HCT116 (cell line): ENCODE measurements around the gene SLC7A5. TPM values are rescaled to one million over a fixed set of nuclear protein-coding genes. Genes with fewer than 3 reads are reported as not detected.

Source experiments
- ATAC-seq: fragments of 200-7000 bp; cut with Tn5 transposase; 2 replicates; pipeline ENCODE4 v1.9.1; 2020; ENCODE audit warnings: mild to moderate bottlenecking, moderate library complexity
- BruUV-seq: library from RNA; stranded (reverse); fragments of 400-500 nt; replicated peaks from 2 replicates; lab custom pipeline; 2021; lab: Mats Ljungman, UMichigan
- CTCF ChIA-PET: fragments of 300-600 bp; sonication (Branson Sonifier 250); formaldehyde crosslinking; loops from one replicate; lab custom pipeline; 2021; ENCODE audit warnings: antibody characterized with exemption; lab: Charles Lee
- POLR2A ChIA-PET: fragments of 300-600, 350-600 bp; sonication (Branson Sonifier 250); formaldehyde crosslinking; loops from one replicate; lab custom pipeline; 2021; ENCODE audit warnings: antibody characterized with exemption; lab: Charles Lee
- RAD21 ChIA-PET, 2 experiments: fragments of 300-600 bp; sonication (Branson Sonifier 250); formaldehyde crosslinking; loops; one replicate each; lab custom pipeline; 2023; ENCODE audit warnings: low total read pairs in 2 of 2; ENCODE audit not compliant: uncharacterized antibody in 2 of 2, unreplicated experiment in 2 of 2, low non-redundant PET in 1 of 2; lab: Charles Lee
- DNase-seq: peaks from one replicate; pipeline ENCODE4 v3.0.0-alpha.2; 2010; ENCODE audit warnings: low read depth, low spot score
- H2AFZ ChIP-seq: fragments of 200-600 bp; shearing (Covaris generic), sonication (generic); 2 replicates; pipeline ENCODE4 v1.6.1; 2017; ENCODE audit warnings: low read depth, mixed run types, mixed read lengths, antibody characterized with exemption, low read length; ENCODE audit not compliant: poor library complexity, severe bottlenecking
- H3K27ac ChIP-seq: 2 replicates; pipeline ENCODE4 v1.5.1; 2012; ENCODE audit warnings: low read depth, low read length
- H3K27me3 ChIP-seq: fragments of 200-600 bp; sonication (generic); 2 replicates; pipeline ENCODE4 v1.6.1; 2016; ENCODE audit warnings: mixed run types, low read length, mixed read lengths; ENCODE audit not compliant: insufficient read depth
- H3K36me3 ChIP-seq, 2 experiments: fragments of 200-500 bp in 1 of 2; fragments of 200-600 bp in 1 of 2; sonication (Bioruptor generic) in 1 of 2; sonication (generic) in 1 of 2; 2 replicates each; pipeline versions ENCODE4 v1.5.1 to v1.6.1; 2014 to 2016; ENCODE audit warnings: low read length in 2 of 2, inconsistent platforms in 1 of 2, mixed read lengths in 1 of 2, mixed run types in 1 of 2; ENCODE audit not compliant: insufficient read depth in 2 of 2, control insufficient read depth in 1 of 2
- H3K4me1 ChIP-seq, 2 experiments: fragments of 200-600 bp in 1 of 2; sonication (generic) in 1 of 2; 2 replicates each; pipeline versions ENCODE4 v1.5.1 to v1.6.1; 2012 to 2017; ENCODE audit warnings: low read length in 2 of 2, inconsistent platforms in 1 of 2, mild to moderate bottlenecking in 1 of 2, mixed read lengths in 1 of 2, mixed run types in 1 of 2, moderate library complexity in 1 of 2; ENCODE audit not compliant: insufficient read depth in 2 of 2, control insufficient read depth in 1 of 2
- H3K4me2 ChIP-seq: fragments of 200-600 bp; sonication (generic); 2 replicates; pipeline ENCODE4 v1.6.1; 2017; ENCODE audit warnings: mixed run types, low read length, mixed read lengths
- H3K4me3 ChIP-seq, 2 experiments: fragments of 200-600 bp in 1 of 2; sonication (generic) in 1 of 2; replicated peaks in 1 of 2; 2 replicates each; pipeline ENCODE4 v1.5.1; 2011 to 2016; ENCODE audit warnings: low read length in 2 of 2, control low read depth in 1 of 2, low read depth in 1 of 2, mild to moderate bottlenecking in 1 of 2, mixed read lengths in 1 of 2, mixed run types in 1 of 2
- H3K79me2 ChIP-seq: fragments of 200-600 bp; sonication (generic); 2 replicates; pipeline ENCODE4 v1.6.1; 2017; ENCODE audit warnings: mild to moderate bottlenecking, mixed run types, low read length, moderate library complexity, mixed read lengths; ENCODE audit not compliant: insufficient read depth
- H3K9ac ChIP-seq: fragments of 200-600 bp; sonication (generic); 2 replicates; pipeline ENCODE4 v1.6.1; 2016; ENCODE audit warnings: low read length, mixed read lengths
- H3K9me2 ChIP-seq: fragments of 200-600 bp; sonication (generic), shearing (Covaris generic); 2 replicates; pipeline ENCODE4 v1.6.1; 2017; ENCODE audit warnings: mixed run types, mild to moderate bottlenecking, moderate library complexity; ENCODE audit not compliant: insufficient read depth
- H3K9me3 ChIP-seq, 2 experiments: fragments of 200-500 bp in 1 of 2; fragments of 200-600 bp in 1 of 2; sonication (Bioruptor generic) in 1 of 2; sonication (generic) in 1 of 2; 2 replicates each; pipeline ENCODE4 v1.6.1; 2014 to 2017; ENCODE audit warnings: low read length in 2 of 2, mixed read lengths in 2 of 2, inconsistent platforms in 1 of 2, low read depth in 1 of 2, mild to moderate bottlenecking in 1 of 2, mixed run types in 1 of 2, moderate library complexity in 1 of 2; ENCODE audit not compliant: control insufficient read depth in 1 of 2, insufficient read depth in 1 of 2
- H4K20me1 ChIP-seq: fragments of 200-600 bp; sonication (generic), shearing (Covaris generic); 2 replicates; pipeline ENCODE4 v1.6.1; 2017; ENCODE audit warnings: mixed run types, mild to moderate bottlenecking, moderate library complexity; ENCODE audit not compliant: insufficient read depth
- CEBPB ChIP-seq: IDR thresholded peaks from 2 replicates; pipeline ENCODE4 v1.6.1; 2012; ENCODE audit warnings: low read depth
- ELF1 ChIP-seq: IDR thresholded peaks from 2 replicates; pipeline ENCODE4 v1.6.1; 2012; ENCODE audit warnings: low read depth, borderline replicate concordance
- EZH2 ChIP-seq: fragments of 200-600 bp; sonication (generic); IDR thresholded peaks from 2 replicates; pipeline ENCODE4 v1.6.1; 2017; ENCODE audit warnings: antibody characterized with exemption, mixed run types
- FOSL1 ChIP-seq: IDR thresholded peaks from 2 replicates; pipeline ENCODE4 v1.6.1; 2012; ENCODE audit warnings: low read depth
- POLR2AphosphoS5 ChIP-seq: IDR thresholded peaks from 2 replicates; pipeline ENCODE4 v1.6.1; 2011; ENCODE audit warnings: mild to moderate bottlenecking, low read depth, low read length, moderate library complexity
- RAD21 ChIP-seq: IDR thresholded peaks from 2 replicates; pipeline ENCODE4 v1.6.1; 2012; ENCODE audit warnings: low read depth, mild to moderate bottlenecking
- SIN3A ChIP-seq: IDR thresholded peaks from 2 replicates; pipeline ENCODE4 v1.6.1; 2012; ENCODE audit warnings: low read depth
- SRF ChIP-seq: IDR thresholded peaks from 2 replicates; pipeline ENCODE4 v1.6.1; 2012; ENCODE audit warnings: low read depth
- ZFX ChIP-seq: fragments of 450-650 bp; IDR thresholded peaks from 2 replicates; pipeline ENCODE4 v1.6.1; 2017
- intact Hi-C: fragments of 100-400 bp; cut with micrococcal nuclease; formaldehyde crosslinking; loops from 2 replicates; pipeline ENCODE4 v1.10.0; 2022
- total RNA-seq: library from RNA; stranded (reverse); gene quantifications from one replicate; pipeline ENCODE4 v1.2.1, GENCODE V29; 2021; ENCODE audit not compliant: unreplicated experiment
- TF ChIP-seq, protein P1 (sequence below): IDR thresholded peaks from 2 replicates; pipeline ENCODE4 v1.6.1; 2012
- TF ChIP-seq, protein P2 (sequence below): IDR thresholded peaks from 2 replicates; pipeline ENCODE4 v1.6.1; 2011; ENCODE audit warnings: mild to moderate bottlenecking, low read length, moderate library complexity; ENCODE audit not compliant: insufficient replicate concordance; ENCODE audit errors: extremely low read depth
- TF ChIP-seq, protein P3 (sequence below): IDR thresholded peaks from 2 replicates; pipeline ENCODE4 v1.6.1; 2012; ENCODE audit warnings: low read depth
- TF ChIP-seq, protein P4 (sequence below), 3 experiments: fragments of 200-600 bp in 1 of 3; sonication (generic) in 1 of 3; IDR thresholded peaks in 2 of 3; conservative IDR thresholded peaks in 1 of 3; 2 replicates each; pipeline ENCODE4 v1.5.1; 2012 to 2017; ENCODE audit warnings: low read depth in 2 of 3, low read length in 2 of 3, antibody characterized with exemption in 1 of 3, borderline replicate concordance in 1 of 3, control low read depth in 1 of 3, mild to moderate bottlenecking in 1 of 3, mixed read lengths in 1 of 3, mixed run types in 1 of 3, moderate library complexity in 1 of 3; ENCODE audit not compliant: insufficient read depth in 1 of 3

The SLC7A5 gene
- total RNA-seq, 1 experiment from 2014 or later, result 482 TPM

DNA sequence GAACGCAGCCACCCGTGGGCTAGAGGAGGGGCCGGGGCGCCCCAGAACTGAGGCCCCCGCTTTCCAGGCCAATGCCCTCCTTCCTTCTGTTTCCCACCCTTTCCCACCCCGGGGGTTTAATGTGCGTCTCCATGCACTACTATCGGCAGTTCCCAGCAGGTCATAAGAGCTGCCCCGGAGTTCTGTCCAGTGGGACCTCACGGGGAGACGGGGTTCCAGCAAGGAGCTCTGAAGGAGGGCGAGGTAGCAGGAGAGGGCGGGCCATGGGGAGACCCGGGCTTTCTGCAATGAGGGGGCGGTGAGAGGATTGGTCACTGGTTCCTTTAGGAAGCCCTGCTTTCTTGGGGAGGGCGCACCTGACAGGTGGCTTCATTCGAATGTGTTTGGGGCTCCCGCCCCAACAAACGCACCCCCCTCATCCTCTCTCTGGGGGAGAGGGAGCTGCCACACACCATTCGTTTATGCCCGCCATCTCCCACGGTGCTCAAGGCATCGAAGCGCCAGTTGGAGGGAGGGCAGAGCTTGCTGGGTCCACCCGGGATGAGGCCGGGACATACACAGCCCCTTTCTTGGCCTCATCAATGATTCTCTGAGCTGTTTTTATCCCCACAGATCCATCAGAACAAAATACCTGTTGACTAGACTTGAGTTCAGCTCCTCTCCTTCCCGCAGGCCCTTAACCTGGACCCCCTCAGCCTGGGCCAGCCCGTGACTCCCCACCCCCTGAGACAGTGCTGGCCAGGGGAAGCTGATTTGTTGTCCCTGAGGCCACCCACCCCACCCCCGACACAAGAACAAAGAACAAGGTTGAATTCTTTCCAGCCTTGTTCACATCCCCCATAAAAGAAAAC, 44.1 kb downstream of the SLC7A5 start (continued):
- TF ChIP-seq CEBPB (no peak), POLR2AphosphoS5 (no peak), SIN3A (no peak), ZFX (no peak)
- TF ChIP-seq, protein P1, sequence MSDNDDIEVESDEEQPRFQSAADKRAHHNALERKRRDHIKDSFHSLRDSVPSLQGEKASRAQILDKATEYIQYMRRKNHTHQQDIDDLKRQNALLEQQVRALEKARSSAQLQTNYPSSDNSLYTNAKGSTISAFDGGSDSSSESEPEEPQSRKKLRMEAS, result no peak
- TF ChIP-seq, protein P2, sequence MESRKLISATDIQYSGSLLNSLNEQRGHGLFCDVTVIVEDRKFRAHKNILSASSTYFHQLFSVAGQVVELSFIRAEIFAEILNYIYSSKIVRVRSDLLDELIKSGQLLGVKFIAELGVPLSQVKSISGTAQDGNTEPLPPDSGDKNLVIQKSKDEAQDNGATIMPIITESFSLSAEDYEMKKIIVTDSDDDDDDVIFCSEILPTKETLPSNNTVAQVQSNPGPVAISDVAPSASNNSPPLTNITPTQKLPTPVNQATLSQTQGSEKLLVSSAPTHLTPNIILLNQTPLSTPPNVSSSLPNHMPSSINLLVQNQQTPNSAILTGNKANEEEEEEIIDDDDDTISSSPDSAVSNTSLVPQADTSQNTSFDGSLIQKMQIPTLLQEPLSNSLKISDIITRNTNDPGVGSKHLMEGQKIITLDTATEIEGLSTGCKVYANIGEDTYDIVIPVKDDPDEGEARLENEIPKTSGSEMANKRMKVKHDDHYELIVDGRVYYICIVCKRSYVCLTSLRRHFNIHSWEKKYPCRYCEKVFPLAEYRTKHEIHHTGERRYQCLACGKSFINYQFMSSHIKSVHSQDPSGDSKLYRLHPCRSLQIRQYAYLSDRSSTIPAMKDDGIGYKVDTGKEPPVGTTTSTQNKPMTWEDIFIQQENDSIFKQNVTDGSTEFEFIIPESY, result no peak

DNA sequence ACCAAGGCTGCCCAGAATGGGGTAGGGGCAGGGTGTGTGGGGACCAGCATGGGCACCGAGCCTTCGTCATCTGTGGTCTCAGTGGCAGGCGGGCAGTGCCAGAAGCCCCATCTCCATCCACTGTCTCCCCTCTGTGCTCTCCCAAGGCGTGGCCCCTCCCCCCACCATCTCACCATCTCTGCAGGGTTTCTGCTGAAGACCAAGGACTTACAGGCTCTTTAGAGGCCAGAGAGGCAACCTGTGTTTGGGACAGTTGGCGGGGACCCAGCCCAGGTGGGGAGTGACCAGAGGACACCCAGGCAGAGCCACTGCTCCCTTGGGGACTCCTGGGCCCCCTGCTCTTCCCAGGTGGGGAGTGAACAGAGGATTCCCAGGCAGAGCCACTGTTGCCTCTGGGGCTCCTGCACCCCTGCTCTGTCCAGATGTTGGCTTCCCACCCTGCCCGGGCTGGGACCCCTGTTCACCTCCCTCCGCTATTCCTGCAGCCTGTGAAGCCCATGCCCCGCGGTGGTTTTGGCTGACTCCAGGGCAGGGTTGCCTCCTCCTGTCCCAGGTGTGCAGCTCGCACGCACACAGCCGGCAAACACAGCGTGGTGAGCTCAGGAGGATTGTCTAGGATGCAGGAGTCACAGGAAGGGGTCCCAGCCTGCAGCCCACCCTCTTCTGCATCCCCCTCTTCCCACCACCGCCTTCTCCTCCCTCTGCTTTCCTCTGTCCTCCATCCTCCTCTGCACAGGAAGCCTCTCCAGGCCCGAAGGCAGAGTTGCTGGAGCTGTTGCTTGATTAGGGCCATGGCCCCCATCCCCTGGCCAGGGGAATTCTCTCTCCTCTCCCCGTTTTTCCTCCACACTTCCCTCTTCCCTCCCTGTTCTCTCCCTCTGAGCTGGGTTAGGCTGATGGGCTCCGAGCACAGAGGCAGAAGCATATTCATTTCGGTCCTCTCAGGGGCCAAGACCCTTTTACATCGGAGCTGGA, 45.0 kb downstream of the SLC7A5 start:
- H3K9me3 ChIP-seq, result no peaks in the 10 kb centered on the region
- BruUV-seq, result no TSS peak
- H3K4me1 ChIP-seq, result peaks cover 0 to 4% of the 10 kb centered on the region in 2 experiments; a peak in 1 of 4 replicates
- ATAC-seq, result no peak
- H3K36me3 ChIP-seq, result no peaks in the 10 kb centered on the region; a peak in 1 of 4 replicates
- H2AFZ ChIP-seq, result no peak overlapping the region
- H3K4me2 ChIP-seq, result no peak overlapping the region
- no peaks in the 10 kb centered on the region for H4K20me1 ChIP-seq
- H3K4me3 ChIP-seq, result no peak overlapping the region
- H3K27ac ChIP-seq, result no peak overlapping the region
- POLR2A ChIA-PET, result interaction anchor here (2.7 kb wide), 1 partner anchor 17 kb away, joined by 9 read pairs; no protein-coding TSS in a partner anchor
- H3K27me3 ChIP-seq, result peaks cover 5% of the 10 kb centered on the region; the same call in 1 of the 2 replicates
- intact Hi-C loops, result no loop called here
- no peak for DNase-seq
- no peaks in the 10 kb centered on the region for H3K79me2 ChIP-seq
- no peak overlapping the region for H3K9ac ChIP-seq
- RAD21 ChIA-PET, result no interaction called here
- CTCF ChIA-PET, result no interaction called here
- no peaks in the 10 kb centered on the region for H3K9me2 ChIP-seq
- TF ChIP-seq, protein P3, sequence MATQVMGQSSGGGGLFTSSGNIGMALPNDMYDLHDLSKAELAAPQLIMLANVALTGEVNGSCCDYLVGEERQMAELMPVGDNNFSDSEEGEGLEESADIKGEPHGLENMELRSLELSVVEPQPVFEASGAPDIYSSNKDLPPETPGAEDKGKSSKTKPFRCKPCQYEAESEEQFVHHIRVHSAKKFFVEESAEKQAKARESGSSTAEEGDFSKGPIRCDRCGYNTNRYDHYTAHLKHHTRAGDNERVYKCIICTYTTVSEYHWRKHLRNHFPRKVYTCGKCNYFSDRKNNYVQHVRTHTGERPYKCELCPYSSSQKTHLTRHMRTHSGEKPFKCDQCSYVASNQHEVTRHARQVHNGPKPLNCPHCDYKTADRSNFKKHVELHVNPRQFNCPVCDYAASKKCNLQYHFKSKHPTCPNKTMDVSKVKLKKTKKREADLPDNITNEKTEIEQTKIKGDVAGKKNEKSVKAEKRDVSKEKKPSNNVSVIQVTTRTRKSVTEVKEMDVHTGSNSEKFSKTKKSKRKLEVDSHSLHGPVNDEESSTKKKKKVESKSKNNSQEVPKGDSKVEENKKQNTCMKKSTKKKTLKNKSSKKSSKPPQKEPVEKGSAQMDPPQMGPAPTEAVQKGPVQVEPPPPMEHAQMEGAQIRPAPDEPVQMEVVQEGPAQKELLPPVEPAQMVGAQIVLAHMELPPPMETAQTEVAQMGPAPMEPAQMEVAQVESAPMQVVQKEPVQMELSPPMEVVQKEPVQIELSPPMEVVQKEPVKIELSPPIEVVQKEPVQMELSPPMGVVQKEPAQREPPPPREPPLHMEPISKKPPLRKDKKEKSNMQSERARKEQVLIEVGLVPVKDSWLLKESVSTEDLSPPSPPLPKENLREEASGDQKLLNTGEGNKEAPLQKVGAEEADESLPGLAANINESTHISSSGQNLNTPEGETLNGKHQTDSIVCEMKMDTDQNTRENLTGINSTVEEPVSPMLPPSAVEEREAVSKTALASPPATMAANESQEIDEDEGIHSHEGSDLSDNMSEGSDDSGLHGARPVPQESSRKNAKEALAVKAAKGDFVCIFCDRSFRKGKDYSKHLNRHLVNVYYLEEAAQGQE, result no peak
- TF ChIP-seq FOSL1 (no peak), EZH2 (no peak), RAD21 (no peak), ELF1 (no peak), POLR2AphosphoS5 (no peak), SRF (no peak), ZFX (no peak)
- TF ChIP-seq, protein P4, sequence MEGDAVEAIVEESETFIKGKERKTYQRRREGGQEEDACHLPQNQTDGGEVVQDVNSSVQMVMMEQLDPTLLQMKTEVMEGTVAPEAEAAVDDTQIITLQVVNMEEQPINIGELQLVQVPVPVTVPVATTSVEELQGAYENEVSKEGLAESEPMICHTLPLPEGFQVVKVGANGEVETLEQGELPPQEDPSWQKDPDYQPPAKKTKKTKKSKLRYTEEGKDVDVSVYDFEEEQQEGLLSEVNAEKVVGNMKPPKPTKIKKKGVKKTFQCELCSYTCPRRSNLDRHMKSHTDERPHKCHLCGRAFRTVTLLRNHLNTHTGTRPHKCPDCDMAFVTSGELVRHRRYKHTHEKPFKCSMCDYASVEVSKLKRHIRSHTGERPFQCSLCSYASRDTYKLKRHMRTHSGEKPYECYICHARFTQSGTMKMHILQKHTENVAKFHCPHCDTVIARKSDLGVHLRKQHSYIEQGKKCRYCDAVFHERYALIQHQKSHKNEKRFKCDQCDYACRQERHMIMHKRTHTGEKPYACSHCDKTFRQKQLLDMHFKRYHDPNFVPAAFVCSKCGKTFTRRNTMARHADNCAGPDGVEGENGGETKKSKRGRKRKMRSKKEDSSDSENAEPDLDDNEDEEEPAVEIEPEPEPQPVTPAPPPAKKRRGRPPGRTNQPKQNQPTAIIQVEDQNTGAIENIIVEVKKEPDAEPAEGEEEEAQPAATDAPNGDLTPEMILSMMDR (IDR thresholded peaks at IDR 0.05 in 2 of 3, conservative IDR thresholded peaks at IDR 0.05 in 1 of 3; ENCODE audit: borderline replicate concordance in 1 of 3, insufficient read depth in 1 of 3, low read depth in 2 of 3, low read length in 2 of 3), result no peak
